ENCODE measurements around the gene MAP1LC3A.

Gene MAP1LC3A

GRCh38 chr20:34527016-34527415, 31.5 kb upstream of the MAP1LC3A start:
- H3K4me3 ChIP-seq (ENCODE audit: low read depth, low read length) = no peak overlapping the region
- no peak for TF ChIP-seq CTCF (IDR thresholded peaks at IDR 0.05; ENCODE audit: low read depth, low read length)
- no peaks in the 10 kb centered on the region for H3K27me3 ChIP-seq (ENCODE audit: insufficient read depth, low read depth, severe bottlenecking)
- H3K36me3 ChIP-seq = peaks cover 46% of the 10 kb centered on the region
- no peaks in the 10 kb centered on the region for H3K9me3 ChIP-seq (ENCODE audit: severe bottlenecking)
- H3K27ac ChIP-seq = no peak overlapping the region
- DNase-seq = no peak

- H3K36me3 ChIP-seq = peaks cover 57% of the 10 kb centered on the region
These were observed 29.6 kb upstream of the MAP1LC3A start for GRCh38 chr20:34528921-34529297.

GRCh38 chr20:34529742-34530141, 28.8 kb upstream of the MAP1LC3A start:
- no peak for DNase-seq

More at GRCh38 chr20:34528921-34529297, 29.6 kb upstream of the MAP1LC3A start:
- no peak for DNase-seq
- TF ChIP-seq CTCF (IDR thresholded peaks at IDR 0.05; ENCODE audit: low read depth, low read length) = no peak
- no peak overlapping the region for H3K4me3 ChIP-seq (ENCODE audit: low read depth, low read length)
- H3K27me3 ChIP-seq (ENCODE audit: insufficient read depth, low read depth, severe bottlenecking) = no peaks in the 10 kb centered on the region
- H3K27ac ChIP-seq = no peak overlapping the region
- H3K9me3 ChIP-seq (ENCODE audit: severe bottlenecking) = no peaks in the 10 kb centered on the region

GRCh38 chr20:34530342-34530741, 28.2 kb upstream of the MAP1LC3A start:
- H3K27me3 ChIP-seq (ENCODE audit: insufficient read depth, low read depth, severe bottlenecking) = no peaks in the 10 kb centered on the region
- no peak overlapping the region for H3K4me3 ChIP-seq (ENCODE audit: low read depth, low read length)
- no peak for TF ChIP-seq CTCF (IDR thresholded peaks at IDR 0.05; ENCODE audit: low read depth, low read length)
- no peaks in the 10 kb centered on the region for H3K9me3 ChIP-seq (ENCODE audit: severe bottlenecking)
- H3K36me3 ChIP-seq = peaks cover 68% of the 10 kb centered on the region
- no peak for DNase-seq
- no peak overlapping the region for H3K27ac ChIP-seq

More at GRCh38 chr20:34529742-34530141, 28.8 kb upstream of the MAP1LC3A start:
- no peak for TF ChIP-seq CTCF (IDR thresholded peaks at IDR 0.05; ENCODE audit: low read depth, low read length)
- Histone ChIP-seq H3K4me3 (ENCODE audit: low read depth, low read length) (no peak overlapping the region), H3K27ac (no peak overlapping the region), H3K27me3 (ENCODE audit: insufficient read depth, low read depth, severe bottlenecking) (no peaks in the 10 kb centered on the region), H3K36me3 (peaks cover 64% of the 10 kb centered on the region), H3K9me3 (ENCODE audit: severe bottlenecking) (no peaks in the 10 kb centered on the region)

- Histone ChIP-seq H3K36me3 (peaks cover 75% of the 10 kb centered on the region), H3K27ac (no peak overlapping the region)
- no peak for TF ChIP-seq CTCF (IDR thresholded peaks at IDR 0.05; ENCODE audit: low read depth, low read length)
These were observed 26.8 kb upstream of the MAP1LC3A start for GRCh38 chr20:34531608-34532265.

GRCh38 chr20:34532320-34532719, 26.2 kb upstream of the MAP1LC3A start:
- DNase-seq = no peak
- Histone ChIP-seq H3K4me3 (ENCODE audit: low read depth, low read length) (no peak overlapping the region), H3K9me3 (ENCODE audit: severe bottlenecking) (no peaks in the 10 kb centered on the region), H3K27ac (no peak overlapping the region), H3K27me3 (ENCODE audit: insufficient read depth, low read depth, severe bottlenecking) (no peaks in the 10 kb centered on the region), H3K36me3 (peaks cover 75% of the 10 kb centered on the region)
- TF ChIP-seq CTCF (IDR thresholded peaks at IDR 0.05; ENCODE audit: low read depth, low read length) = no peak

More at GRCh38 chr20:34531608-34532265, 26.8 kb upstream of the MAP1LC3A start:
- Histone ChIP-seq H3K4me3 (ENCODE audit: low read depth, low read length) (no peak overlapping the region), H3K9me3 (ENCODE audit: severe bottlenecking) (no peaks in the 10 kb centered on the region), H3K27me3 (ENCODE audit: insufficient read depth, low read depth, severe bottlenecking) (no peaks in the 10 kb centered on the region)
- no peak for DNase-seq

All from WERI-Rb-1 (cell line).